8988T (cell line): ENCODE data around the gene KRTAP5-11.
"Not testable (repeated sequence)": the region's sequence is repeated elsewhere in the genome, so short reads cannot be mapped to it uniquely, and the experiment has no call there.

Source experiments
- DNase-seq: peaks from one replicate; pipeline ENCODE4 v3.0.0; 2011

Gene KRTAP5-11

DNA sequence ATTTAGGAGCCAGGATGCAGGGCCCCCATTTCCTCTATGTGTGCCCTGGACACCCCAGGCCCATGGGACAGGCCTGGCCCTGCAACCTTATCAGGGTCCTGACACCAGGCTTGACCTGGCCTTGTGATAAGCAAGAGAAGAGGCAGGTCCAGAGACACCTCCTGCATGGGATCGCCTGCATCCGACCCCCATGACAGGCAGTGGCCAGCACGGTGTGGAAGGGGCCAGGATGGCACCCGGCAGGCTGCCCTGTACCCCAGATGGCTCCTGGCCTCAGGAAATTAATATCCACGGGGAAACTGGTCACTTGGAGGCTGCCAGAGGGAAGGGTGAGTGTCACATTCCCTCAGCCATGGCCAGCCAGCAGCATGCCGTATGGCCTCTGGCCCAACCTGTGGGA, 27.7 kb downstream of the KRTAP5-11 start:
- no peak for DNase-seq

DNA sequence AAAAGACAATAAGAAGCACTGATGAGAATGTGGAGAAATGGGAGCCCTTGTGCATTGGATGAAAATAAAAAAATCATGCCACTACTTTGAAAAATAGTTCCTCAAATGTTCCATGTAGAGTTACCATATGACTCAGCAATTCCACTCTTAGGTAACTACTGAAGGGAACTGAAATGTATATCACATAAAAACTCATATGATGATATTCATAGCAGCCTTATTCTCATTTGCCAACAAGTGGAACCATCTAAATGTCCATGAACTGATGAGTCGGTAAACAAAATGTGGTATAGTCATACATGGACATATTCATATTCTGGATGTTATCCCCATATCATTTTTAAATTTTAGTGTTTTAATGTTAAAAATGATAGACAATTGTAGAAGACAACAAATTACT, 31.0 kb downstream of the KRTAP5-11 start:
- DNase-seq, result no peak

- no peak for DNase-seq
Observed at GRCh38 chr11:71548716-71549151, 33.9 kb downstream of the KRTAP5-11 start.

DNA sequence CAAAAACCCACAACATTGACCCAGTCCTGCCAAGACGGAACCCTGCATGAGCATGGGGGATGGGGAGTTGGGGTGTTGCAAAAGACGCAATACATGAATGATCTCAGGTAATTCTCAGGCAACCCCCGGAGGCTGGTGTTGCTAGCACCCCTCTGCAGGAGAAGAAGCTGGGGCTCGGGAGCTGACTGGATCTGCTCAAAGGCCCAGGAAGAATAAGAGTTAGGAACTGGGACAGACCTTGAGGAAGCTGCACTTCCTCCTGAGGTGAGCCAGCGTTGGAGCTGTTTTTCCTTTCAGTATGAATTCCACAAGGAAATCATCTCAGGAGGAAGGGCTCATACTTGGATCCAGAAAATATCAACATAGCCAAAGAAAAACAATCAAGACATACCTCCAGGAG, 34.6 kb downstream of the KRTAP5-11 start, which contains the start of gene KRTAP5-9:
TSS of gene KRTAP5-9 (plus strand) at position 301 of the 400 bp plus-strand sequence. CDS start 238 bp downstream, outside the sequence.
- no peak for DNase-seq

DNA sequence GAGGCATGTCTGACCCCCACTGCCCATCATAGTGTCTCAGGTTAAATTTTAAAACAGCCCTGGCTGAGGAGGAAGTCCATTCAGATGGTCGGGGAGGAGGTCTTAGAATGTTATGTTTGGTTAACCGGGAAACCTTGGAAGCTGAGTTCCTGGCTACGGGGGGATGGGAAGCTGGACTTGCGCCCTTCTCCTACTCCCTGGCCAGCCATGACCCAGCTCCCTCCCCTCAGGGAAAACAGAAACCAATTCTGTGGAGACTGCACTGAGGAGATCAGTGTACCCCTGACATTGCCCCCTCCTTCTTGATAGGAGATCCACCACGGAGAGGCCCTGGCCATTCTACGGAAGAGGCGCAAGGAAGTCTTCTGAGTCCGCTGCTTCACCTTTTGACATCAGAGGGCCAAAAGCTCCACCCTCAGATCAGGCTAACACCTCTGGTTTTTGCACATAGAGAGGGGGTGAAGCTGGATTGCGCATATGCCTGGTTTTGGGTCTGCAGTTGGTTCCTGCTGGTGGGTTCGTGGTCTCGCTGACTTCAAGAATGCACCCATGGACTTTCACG, 37.2 kb downstream of the KRTAP5-11 start:
- DNase-seq, result no peak

DNA sequence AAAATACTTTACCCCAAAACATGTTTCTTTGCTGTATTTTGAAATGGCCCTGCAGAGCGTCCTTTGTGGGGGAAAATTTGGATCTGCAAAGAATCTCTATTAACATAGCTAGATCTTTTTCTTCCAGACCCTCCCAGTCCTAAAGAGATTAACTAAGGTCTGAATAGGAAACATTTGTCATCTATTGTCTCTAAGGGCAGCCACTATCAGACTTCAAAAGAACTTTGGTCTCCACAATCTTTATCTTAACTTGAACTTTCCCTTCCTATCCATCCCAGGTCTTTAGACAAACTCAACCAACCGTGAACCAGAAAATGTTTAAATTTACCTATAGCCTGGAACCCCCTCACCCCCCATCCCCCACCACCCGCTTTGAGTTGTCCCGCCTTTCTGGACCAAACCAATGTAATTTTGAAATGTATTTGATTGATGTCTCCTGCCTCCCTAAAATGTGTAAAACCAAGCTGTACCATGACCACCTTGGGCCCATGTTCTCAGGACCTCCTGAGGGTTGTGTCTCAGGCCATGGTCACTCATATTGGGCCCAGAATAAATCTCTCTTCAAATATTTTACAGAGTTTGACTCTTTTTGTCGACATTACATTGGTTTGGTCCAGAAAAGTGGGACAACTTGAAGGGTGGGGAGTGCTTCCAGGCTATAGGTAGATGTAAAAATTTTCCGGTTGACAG, 38.0 kb downstream of the KRTAP5-11 start:
- no peak for DNase-seq

GRCh38 chr11:71543866-71544265, 38.8 kb downstream of the KRTAP5-11 start:
- no peak for DNase-seq

- DNase-seq, result no peak
Observed at GRCh38 chr11:71542879-71543777, 39.5 kb downstream of the KRTAP5-11 start.

- no peak for DNase-seq
Observed at GRCh38 chr11:71542382-71542781, 40.3 kb downstream of the KRTAP5-11 start.

GRCh38 chr11:71540521-71541304, 42.0 kb downstream of the KRTAP5-11 start:
- DNase-seq, result not testable (repeated sequence)

GRCh38 chr11:71539971-71540370, 42.7 kb downstream of the KRTAP5-11 start:
- not testable (repeated sequence) for DNase-seq

GRCh38 chr11:71539017-71539416, 43.7 kb downstream of the KRTAP5-11 start:
- DNase-seq, result no peak

DNA sequence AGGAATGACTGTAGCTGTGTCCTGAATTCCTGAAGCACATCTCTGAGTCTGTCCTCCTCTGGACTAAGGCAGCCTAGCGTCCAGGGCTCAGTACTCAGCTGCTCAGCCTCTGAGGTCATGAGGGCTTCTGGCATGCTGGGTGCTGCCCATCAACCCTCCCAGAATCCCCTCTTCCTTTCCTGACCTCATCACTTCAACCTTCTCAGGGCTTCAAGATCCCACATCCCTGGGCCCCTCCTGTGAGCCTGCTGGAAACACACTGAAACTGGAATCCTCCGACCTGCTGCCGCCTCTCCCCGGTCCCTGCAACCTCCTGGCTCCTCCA, 44.0 kb downstream of the KRTAP5-11 start:
- no peak for DNase-seq

- DNase-seq, result not testable (repeated sequence)
Observed at GRCh38 chr11:71537977-71538665, 44.6 kb downstream of the KRTAP5-11 start, which contains the start of gene KRTAP5-8. KRTAP5-8 (plus strand) TSS chr11:71538025; CDS start chr11:71538056, 31 bp downstream.

GRCh38 chr11:71537537-71537936, 45.1 kb downstream of the KRTAP5-11 start:
- no peak for DNase-seq

DNA sequence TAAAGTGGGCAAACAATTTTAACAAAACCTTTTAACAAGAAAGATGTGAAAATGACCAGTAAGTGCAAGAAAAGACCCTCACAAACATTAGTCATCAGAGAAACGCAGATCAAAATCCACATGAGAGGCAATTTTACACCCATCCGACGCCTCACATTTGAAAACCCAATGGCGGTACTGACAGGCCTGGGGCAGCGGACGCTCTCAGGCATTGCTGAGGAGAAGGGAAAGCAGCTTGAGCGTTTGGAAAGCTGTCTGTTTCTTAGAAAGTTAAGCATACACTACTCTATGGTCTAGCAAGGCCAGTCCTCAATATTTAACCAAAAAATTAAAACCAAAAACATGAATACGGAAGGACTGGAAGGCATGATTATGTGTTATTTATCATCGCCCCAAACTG, 46.9 kb downstream of the KRTAP5-11 start:
- no peak for DNase-seq

DNA sequence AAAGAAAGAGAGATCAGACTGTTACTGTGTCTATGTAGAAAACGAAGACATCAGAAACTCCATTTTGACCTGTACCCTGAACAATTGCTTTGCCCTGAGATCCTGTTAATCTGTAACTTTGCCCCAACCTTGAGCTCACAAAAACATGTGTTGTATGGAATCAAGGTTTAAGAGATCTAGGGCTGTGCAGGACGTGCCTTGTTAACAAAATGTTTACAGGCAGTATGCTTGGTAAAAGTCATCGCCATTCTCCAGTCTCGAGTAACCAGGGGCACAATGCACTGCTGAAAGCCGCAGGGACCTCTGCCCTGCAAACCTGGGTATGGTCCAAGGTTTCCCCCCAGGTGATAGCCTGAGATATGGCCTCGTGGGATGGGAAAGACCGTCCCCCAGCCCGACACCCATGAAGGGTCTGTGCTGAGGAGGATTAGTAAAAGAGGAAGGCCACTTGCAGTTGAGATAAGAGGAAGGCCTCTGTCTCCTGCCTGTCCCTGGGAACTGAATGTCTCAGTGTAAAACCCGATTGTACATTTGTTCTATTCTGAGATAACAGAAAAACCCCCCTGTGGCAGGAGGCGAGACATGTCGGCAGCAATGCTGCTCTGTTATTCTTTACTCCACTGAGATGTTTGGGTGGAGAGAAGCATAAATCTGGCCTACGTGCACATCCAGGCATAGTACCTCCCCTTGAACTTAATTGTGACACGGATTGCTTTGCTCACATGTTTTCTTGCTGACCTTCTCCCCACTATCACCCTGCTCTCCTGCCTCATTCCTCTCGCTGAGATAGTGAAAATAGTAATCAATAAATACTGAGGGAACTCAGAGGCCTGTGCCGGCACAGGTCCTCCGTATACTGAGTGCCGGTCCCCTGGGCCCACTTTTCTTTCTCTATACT, 47.7 kb downstream of the KRTAP5-11 start:
- not testable (repeated sequence) for DNase-seq

DNA sequence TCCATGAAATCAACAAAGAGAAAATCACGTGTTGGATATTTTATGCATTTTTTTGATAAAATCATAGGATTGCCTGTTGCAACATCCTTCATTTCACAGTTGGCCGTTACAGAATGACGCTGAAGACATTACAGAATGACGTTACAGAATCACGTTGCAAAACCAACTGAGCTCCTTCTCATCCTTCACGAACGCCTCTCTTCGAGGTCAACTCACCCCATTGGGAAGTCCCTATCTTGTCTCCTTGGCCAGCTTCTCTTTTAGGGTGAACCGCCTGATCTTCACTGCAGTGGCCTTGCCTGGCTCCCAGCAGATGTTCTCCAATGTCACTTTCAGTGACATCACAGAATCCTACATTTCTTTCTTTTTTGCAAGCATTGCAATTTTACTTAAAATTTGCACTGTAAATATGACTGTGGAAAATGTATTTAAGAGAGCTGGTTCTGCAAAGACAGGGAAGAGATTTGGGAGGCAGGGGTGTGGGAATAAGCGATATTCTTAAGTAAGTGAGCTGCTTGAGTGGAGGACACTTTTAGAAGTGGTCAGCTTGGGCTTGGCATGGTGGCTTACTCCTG, 50.6 kb downstream of the KRTAP5-11 start:
- DNase-seq, result no peak
